Nephron (organoid): ENCODE results near the gene YOD1.

Experiments
- H3K27ac Mint-ChIP-seq, 3 experiments: 2 replicates each; pipeline ENCODE4 v1.8.0; 2020; ENCODE audit warnings: mixed read lengths in 3 of 3, mild to moderate bottlenecking in 2 of 3, moderate library complexity in 1 of 3
- H3K27me3 Mint-ChIP-seq: 2 replicates; pipeline ENCODE4 v1.8.0; 2021; ENCODE audit warnings: low read depth, mild to moderate bottlenecking, moderate library complexity, mixed read lengths
- H3K36me3 Mint-ChIP-seq: 2 replicates; pipeline ENCODE4 v1.8.0; 2020; ENCODE audit warnings: low read depth, mixed read lengths
- H3K4me1 Mint-ChIP-seq: 2 replicates; pipeline ENCODE4 v1.8.0; 2020; ENCODE audit warnings: mixed read lengths
- H3K4me3 Mint-ChIP-seq, 3 experiments: 2 replicates each; pipeline ENCODE4 v1.8.0; 2020; ENCODE audit warnings: mild to moderate bottlenecking in 3 of 3, mixed read lengths in 3 of 3, moderate library complexity in 2 of 3
- H3K9me3 Mint-ChIP-seq: 2 replicates; pipeline ENCODE4 v1.8.0; 2020; ENCODE audit warnings: mixed read lengths
- TF ChIP-seq, protein P1 (sequence below), 3 experiments: fragments of 200-600 bp; sonication (generic); IDR thresholded peaks; one replicate each; pipeline ENCODE4 v1.5.0; 2021; ENCODE audit warnings: antibody characterized with exemption in 3 of 3; ENCODE audit not compliant: unreplicated experiment in 3 of 3

The YOD1 gene

DNA sequence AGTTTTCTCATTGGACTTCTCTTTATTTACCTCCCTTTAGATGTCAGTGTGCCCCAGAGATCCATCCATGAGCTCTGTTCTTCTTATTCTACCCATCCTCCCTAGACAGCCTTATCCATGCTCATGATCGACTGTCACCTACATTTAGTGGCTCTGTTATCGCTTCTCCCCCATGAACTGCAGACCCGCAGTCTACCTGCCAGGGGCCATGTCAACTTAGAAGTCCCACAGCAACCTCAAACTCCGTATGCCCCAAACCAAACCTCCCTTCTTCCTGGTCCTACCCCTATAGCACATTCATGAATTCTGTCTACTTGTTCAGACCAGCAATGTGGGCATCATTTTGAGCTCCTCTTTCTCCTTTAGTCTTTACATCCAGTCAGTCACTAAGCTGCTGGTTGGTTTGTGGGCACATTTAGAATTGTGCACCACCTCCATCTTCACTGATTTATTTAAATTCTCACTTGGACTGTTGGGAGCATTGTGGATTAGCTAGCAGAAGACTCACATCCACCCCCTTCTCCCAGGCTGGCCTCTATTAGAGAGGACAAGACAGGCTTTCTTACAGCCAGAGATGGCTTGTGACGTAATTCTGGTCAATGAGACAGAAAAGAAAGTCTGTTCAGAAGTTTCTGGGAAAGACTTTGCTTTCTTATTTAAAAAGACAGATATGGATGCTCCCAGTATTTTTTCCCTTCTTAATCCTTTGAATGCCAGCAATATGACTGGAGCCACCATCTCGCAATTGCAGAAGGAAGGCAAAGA, 37.5 kb downstream of the YOD1 start:
- TF ChIP-seq, protein P1, sequence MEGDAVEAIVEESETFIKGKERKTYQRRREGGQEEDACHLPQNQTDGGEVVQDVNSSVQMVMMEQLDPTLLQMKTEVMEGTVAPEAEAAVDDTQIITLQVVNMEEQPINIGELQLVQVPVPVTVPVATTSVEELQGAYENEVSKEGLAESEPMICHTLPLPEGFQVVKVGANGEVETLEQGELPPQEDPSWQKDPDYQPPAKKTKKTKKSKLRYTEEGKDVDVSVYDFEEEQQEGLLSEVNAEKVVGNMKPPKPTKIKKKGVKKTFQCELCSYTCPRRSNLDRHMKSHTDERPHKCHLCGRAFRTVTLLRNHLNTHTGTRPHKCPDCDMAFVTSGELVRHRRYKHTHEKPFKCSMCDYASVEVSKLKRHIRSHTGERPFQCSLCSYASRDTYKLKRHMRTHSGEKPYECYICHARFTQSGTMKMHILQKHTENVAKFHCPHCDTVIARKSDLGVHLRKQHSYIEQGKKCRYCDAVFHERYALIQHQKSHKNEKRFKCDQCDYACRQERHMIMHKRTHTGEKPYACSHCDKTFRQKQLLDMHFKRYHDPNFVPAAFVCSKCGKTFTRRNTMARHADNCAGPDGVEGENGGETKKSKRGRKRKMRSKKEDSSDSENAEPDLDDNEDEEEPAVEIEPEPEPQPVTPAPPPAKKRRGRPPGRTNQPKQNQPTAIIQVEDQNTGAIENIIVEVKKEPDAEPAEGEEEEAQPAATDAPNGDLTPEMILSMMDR (IDR thresholded peaks at IDR 0.05; ENCODE audit: unreplicated experiment in 3 of 3), result no peak

DNA sequence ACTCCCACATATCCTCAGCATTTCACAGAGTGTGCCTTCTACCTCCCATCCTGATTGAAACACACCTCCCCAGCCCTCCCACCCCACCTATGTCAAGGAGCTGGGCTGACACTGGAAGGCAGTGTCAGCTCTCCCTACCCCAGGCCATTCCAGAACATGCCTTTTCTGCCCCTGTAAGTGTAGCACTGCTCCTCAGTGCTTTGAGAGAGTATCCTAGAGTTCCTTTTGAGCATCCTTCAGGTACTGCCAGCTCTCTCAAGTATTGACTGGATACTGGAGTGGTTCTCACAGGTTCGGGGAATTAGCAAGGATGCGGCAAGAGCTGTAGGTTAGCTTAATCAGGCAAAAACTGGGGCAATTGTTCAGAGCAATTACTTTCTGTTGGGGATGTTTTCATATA, 40.3 kb downstream of the YOD1 start:
- H3K36me3 Mint-ChIP-seq, result no peaks in the 10 kb centered on the region
- TF ChIP-seq, protein P1 (IDR thresholded peaks at IDR 0.05; ENCODE audit: unreplicated experiment in 3 of 3), result no peak
- peaks cover 12% of the 10 kb centered on the region for H3K27me3 Mint-ChIP-seq
- peaks cover 4% of the 10 kb centered on the region for H3K9me3 Mint-ChIP-seq
- H3K4me3 Mint-ChIP-seq, result no peak overlapping the region
- no peak overlapping the region for H3K27ac Mint-ChIP-seq
- H3K4me1 Mint-ChIP-seq, result peaks cover 16% of the 10 kb centered on the region

More for the DNA sequence above, 37.5 kb downstream of the YOD1 start:
- H3K36me3 Mint-ChIP-seq, result no peaks in the 10 kb centered on the region
- no peaks in the 10 kb centered on the region for H3K4me1 Mint-ChIP-seq
- H3K4me3 Mint-ChIP-seq, result no peak overlapping the region
- peaks cover 19% of the 10 kb centered on the region for H3K27me3 Mint-ChIP-seq
- no peak overlapping the region for H3K27ac Mint-ChIP-seq
- no peaks in the 10 kb centered on the region for H3K9me3 Mint-ChIP-seq

DNA sequence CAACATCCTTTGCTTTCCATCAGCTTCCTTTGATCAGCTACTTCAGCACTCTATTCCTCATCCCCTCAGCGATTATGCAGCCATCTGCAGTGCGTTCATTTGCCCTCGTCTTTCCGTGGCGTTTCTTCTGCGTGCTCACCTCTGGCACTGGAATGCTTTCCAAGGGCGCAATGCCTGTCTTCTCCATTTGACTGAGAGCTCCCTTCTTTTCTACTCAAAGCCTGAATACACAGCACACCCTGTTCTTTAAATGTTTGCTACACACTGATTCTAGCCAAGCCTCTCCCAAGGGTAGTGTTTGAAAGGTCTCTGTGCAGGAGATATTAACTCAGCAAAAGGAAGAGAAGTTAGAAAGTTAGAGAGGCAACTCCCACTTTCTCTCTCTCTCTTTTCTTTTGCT, 41.1 kb downstream of the YOD1 start:
- no peaks in the 10 kb centered on the region for H3K36me3 Mint-ChIP-seq
- no peak overlapping the region for H3K27ac Mint-ChIP-seq
- peaks cover 4% of the 10 kb centered on the region for H3K9me3 Mint-ChIP-seq
- H3K27me3 Mint-ChIP-seq, result peaks cover 6% of the 10 kb centered on the region
- no peak overlapping the region for H3K4me3 Mint-ChIP-seq
- TF ChIP-seq, protein P1 (IDR thresholded peaks at IDR 0.05; ENCODE audit: unreplicated experiment in 3 of 3), result no peak
- H3K4me1 Mint-ChIP-seq, result peaks cover 20% of the 10 kb centered on the region

DNA sequence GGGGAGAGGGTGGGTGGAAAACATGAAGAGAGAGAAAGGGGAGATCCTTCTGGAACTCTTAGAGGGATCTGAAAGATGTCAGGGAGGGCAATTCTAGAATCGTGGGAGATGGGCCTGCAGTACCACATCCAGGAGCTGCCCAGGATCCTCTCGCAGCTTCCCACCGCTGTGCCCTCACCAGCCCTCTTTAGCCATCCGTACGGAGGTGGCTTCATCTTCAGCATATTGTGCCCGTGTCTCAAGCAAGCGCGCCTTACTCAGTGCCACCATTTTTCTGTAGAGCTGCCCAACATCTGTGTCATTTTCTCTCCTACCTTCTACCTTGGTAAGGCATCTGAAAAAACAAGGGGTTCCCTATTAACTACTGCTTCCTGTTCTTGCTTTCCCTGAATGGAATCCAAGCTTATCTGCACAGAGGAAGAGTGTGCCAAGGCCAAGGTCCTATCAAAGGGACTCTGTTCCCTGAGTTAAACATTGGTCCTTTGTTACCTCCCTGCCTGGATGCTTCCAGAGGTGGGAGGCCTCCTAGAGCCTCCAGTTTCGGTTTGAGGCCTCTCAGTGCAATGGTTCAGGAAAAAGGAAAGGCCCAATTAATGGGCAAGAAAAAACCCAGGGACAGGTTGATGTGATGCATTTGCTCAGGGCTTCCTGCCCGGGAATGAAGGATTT, 41.7 kb downstream of the YOD1 start:
- TF ChIP-seq, protein P1 (IDR thresholded peaks at IDR 0.05; ENCODE audit: unreplicated experiment in 3 of 3), result no peak
- Mint-ChIP-seq H3K27me3 (peaks cover 6% of the 10 kb centered on the region), H3K36me3 (no peaks in the 10 kb centered on the region), H3K4me3 (no peak overlapping the region), H3K27ac (no peak overlapping the region), H3K4me1 (peaks cover 22% of the 10 kb centered on the region), H3K9me3 (peaks cover 4% of the 10 kb centered on the region)

DNA sequence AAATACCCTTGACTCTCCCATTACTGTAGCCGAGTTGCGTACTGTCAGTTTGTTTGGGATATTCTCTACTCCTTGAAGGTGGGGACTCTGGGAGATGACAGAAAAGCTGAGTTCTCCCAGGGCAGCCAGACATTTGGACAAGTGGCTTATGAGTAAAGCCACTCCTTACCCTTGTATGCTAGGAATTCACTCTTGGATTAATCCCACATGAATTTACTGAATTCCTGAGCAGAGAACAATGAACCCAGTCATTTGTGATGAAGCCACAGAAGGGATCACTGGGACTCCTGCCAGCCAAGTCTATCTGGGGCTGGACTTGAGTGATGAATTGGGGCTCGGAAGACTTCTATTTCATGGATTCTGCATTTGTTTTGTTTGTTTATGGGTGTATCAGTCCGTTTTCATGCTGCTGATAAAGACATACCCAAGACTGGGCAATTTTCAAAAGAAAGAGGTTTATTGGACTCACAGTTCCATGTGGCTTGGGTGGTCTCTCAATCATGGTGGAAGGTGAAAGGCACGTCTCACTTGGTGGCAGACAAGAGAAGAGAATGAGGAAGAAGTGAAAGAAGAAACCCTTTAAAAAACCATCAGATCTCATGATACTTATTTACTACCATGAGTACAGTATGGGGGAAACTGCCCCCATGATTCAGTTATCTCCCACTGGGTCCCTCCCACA, 43.5 kb downstream of the YOD1 start:
- Mint-ChIP-seq H3K27me3 (no peaks in the 10 kb centered on the region), H3K36me3 (no peaks in the 10 kb centered on the region), H3K27ac (peak overlapping the region; percentile 38 to 84 (median 40)), H3K9me3 (peaks cover 4% of the 10 kb centered on the region), H3K4me3 (no peak overlapping the region), H3K4me1 (peaks cover 22% of the 10 kb centered on the region)
- TF ChIP-seq, protein P1 (IDR thresholded peaks at IDR 0.05; ENCODE audit: unreplicated experiment in 3 of 3), result no peak
